ENCODE measurements around the gene GNPTG. TPM values are rescaled to one million over a fixed set of nuclear protein-coding genes. Genes with fewer than 3 reads are reported as not detected.

The GNPTG gene
- total and polyA plus RNA-seq, 2 of the 8 experiments (the other 6 are each of a cell fraction or from before 2014, with no cell fraction given): 26.2 to 51.2 TPM

DNA sequence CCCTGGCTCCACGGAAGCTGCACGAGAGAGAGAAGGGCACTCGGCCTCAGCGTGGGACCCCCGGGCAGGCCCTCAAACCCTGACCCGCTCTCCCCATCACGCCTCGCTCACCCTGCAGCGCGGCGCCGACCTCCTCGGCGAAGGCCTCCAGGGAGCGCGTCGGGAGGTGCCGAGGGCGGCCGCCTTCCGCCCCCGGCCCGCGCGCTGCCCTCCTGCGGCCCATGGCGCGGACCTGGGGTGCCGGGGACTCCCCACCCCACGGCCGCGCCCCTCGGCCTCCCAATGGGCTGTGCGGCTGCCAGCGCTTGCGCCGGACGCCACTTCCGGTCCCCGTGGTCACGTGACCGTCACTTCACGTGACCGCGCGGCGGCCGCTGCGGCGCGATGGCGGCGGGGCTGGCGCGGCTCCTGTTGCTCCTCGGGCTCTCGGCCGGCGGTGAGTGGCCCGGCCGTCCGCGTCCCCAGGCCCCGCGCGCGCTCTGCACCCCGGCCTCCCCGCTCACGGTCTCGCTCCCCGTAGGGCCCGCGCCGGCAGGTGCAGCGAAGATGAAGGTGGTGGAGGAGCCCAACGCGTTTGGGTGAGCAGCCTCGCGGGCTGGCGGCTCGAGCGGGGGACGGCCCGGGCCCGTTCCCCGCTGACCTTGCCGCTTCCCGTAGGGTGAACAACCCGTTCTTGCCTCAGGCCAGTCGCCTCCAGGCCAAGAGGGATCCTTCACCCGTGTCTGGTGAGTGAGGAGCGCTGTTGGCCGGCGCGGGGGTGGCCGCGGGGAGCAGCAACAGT, at the start of gene GNPTG, which contains the start of gene TSR3 (continued):
- TF ChIP-seq SAP30 (IDR thresholded peaks at IDR 0.05; ENCODE audit: insufficient read depth, insufficient replicate concordance, low read length) (no peak), SUZ12 (IDR thresholded peaks at IDR 0.05; ENCODE audit: low read length) (no peak), HDAC2 (IDR thresholded peaks at IDR 0.05; ENCODE audit: borderline replicate concordance in 1 of 2, low read depth in 2 of 2, low read length in 2 of 2) (peak; percentile 43 to 97; a peak in 2 of 4 replicates), RAD21 (IDR thresholded peaks at IDR 0.05 in 1 of 2, conservative IDR thresholded peaks at IDR 0.05 in 1 of 2; ENCODE audit: low read depth in 2 of 2, low read length in 2 of 2) (peak in 1 of 2 experiments; percentile 25; a peak in 1 of 4 replicates), KDM1A (IDR thresholded peaks at IDR 0.05; ENCODE audit: borderline replicate concordance, low read length) (no peak), BCL11A (IDR thresholded peaks at IDR 0.05; ENCODE audit: low read depth in 2 of 2, low read length in 2 of 2) (no peak), EP300 (IDR thresholded peaks at IDR 0.05; ENCODE audit: borderline replicate concordance in 1 of 2, low read depth in 2 of 2, low read length in 2 of 2) (peak in 1 of 2 experiments; percentile 93; a peak in 2 of 3 replicates), ASH2L (IDR thresholded peaks at IDR 0.05; ENCODE audit: low read length) (no peak), RXRA (IDR thresholded peaks at IDR 0.05; ENCODE audit: insufficient read depth, low read depth, low read length) (no peak), TAF1 (IDR thresholded peaks at IDR 0.05; ENCODE audit: low read depth, low read length) (peak; percentile 98), SP2 (IDR thresholded peaks at IDR 0.05; ENCODE audit: low read length) (no peak), CBX5 (IDR thresholded peaks at IDR 0.05; ENCODE audit: low read depth, low read length) (no peak), FOSL1 (IDR thresholded peaks at IDR 0.05; ENCODE audit: insufficient read depth, low read depth, low read length) (peak; percentile 65; the same call in 1 of the 2 replicates)
- TF ChIP-seq, protein P1, sequence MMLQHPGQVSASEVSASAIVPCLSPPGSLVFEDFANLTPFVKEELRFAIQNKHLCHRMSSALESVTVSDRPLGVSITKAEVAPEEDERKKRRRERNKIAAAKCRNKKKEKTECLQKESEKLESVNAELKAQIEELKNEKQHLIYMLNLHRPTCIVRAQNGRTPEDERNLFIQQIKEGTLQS (IDR thresholded peaks at IDR 0.05; ENCODE audit: insufficient read depth, low read depth, low read length): peak; percentile 99
- TF ChIP-seq, protein P2, sequence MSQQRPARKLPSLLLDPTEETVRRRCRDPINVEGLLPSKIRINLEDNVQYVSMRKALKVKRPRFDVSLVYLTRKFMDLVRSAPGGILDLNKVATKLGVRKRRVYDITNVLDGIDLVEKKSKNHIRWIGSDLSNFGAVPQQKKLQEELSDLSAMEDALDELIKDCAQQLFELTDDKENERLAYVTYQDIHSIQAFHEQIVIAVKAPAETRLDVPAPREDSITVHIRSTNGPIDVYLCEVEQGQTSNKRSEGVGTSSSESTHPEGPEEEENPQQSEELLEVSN (IDR thresholded peaks at IDR 0.05): 0 out of 2 replicates have a peak, but pooled peaks have one; percentile 30
